HCT116 (cell line): ENCODE results near the gene BSND. TPM values are rescaled to one million over a fixed set of nuclear protein-coding genes. Genes with fewer than 3 reads are reported as not detected.

Experiments used
- ATAC-seq: fragments of 200-7000 bp; cut with Tn5 transposase; 2 replicates; pipeline ENCODE4 v1.9.1; 2020; ENCODE audit warnings: mild to moderate bottlenecking, moderate library complexity
- BruUV-seq: library from RNA; stranded (reverse); fragments of 400-500 nt; replicated peaks from 2 replicates; lab custom pipeline; 2021; lab: Mats Ljungman, UMichigan
- CTCF ChIA-PET: fragments of 300-600 bp; sonication (Branson Sonifier 250); formaldehyde crosslinking; loops from one replicate; lab custom pipeline; 2021; ENCODE audit warnings: antibody characterized with exemption; lab: Charles Lee
- POLR2A ChIA-PET: fragments of 300-600, 350-600 bp; sonication (Branson Sonifier 250); formaldehyde crosslinking; loops from one replicate; lab custom pipeline; 2021; ENCODE audit warnings: antibody characterized with exemption; lab: Charles Lee
- RAD21 ChIA-PET, 2 experiments: fragments of 300-600 bp; sonication (Branson Sonifier 250); formaldehyde crosslinking; loops; one replicate each; lab custom pipeline; 2023; ENCODE audit warnings: low total read pairs in 2 of 2; ENCODE audit not compliant: uncharacterized antibody in 2 of 2, unreplicated experiment in 2 of 2, low non-redundant PET in 1 of 2; lab: Charles Lee
- DNase-seq: peaks from one replicate; pipeline ENCODE4 v3.0.0-alpha.2; 2010; ENCODE audit warnings: low read depth, low spot score
- H2AFZ ChIP-seq: fragments of 200-600 bp; shearing (Covaris generic), sonication (generic); 2 replicates; pipeline ENCODE4 v1.6.1; 2017; ENCODE audit warnings: low read depth, mixed run types, mixed read lengths, antibody characterized with exemption, low read length; ENCODE audit not compliant: poor library complexity, severe bottlenecking
- H3K27ac ChIP-seq: 2 replicates; pipeline ENCODE4 v1.5.1; 2012; ENCODE audit warnings: low read depth, low read length
- H3K27me3 ChIP-seq: fragments of 200-600 bp; sonication (generic); 2 replicates; pipeline ENCODE4 v1.6.1; 2016; ENCODE audit warnings: mixed run types, low read length, mixed read lengths; ENCODE audit not compliant: insufficient read depth
- H3K36me3 ChIP-seq, 2 experiments: fragments of 200-500 bp in 1 of 2; fragments of 200-600 bp in 1 of 2; sonication (Bioruptor generic) in 1 of 2; sonication (generic) in 1 of 2; 2 replicates each; pipeline versions ENCODE4 v1.5.1 to v1.6.1; 2014 to 2016; ENCODE audit warnings: low read length in 2 of 2, inconsistent platforms in 1 of 2, mixed read lengths in 1 of 2, mixed run types in 1 of 2; ENCODE audit not compliant: insufficient read depth in 2 of 2, control insufficient read depth in 1 of 2
- H3K4me1 ChIP-seq, 2 experiments: fragments of 200-600 bp in 1 of 2; sonication (generic) in 1 of 2; 2 replicates each; pipeline versions ENCODE4 v1.5.1 to v1.6.1; 2012 to 2017; ENCODE audit warnings: low read length in 2 of 2, inconsistent platforms in 1 of 2, mild to moderate bottlenecking in 1 of 2, mixed read lengths in 1 of 2, mixed run types in 1 of 2, moderate library complexity in 1 of 2; ENCODE audit not compliant: insufficient read depth in 2 of 2, control insufficient read depth in 1 of 2
- H3K4me2 ChIP-seq: fragments of 200-600 bp; sonication (generic); 2 replicates; pipeline ENCODE4 v1.6.1; 2017; ENCODE audit warnings: mixed run types, low read length, mixed read lengths
- H3K4me3 ChIP-seq, 2 experiments: fragments of 200-600 bp in 1 of 2; sonication (generic) in 1 of 2; replicated peaks in 1 of 2; 2 replicates each; pipeline ENCODE4 v1.5.1; 2011 to 2016; ENCODE audit warnings: low read length in 2 of 2, control low read depth in 1 of 2, low read depth in 1 of 2, mild to moderate bottlenecking in 1 of 2, mixed read lengths in 1 of 2, mixed run types in 1 of 2
- H3K79me2 ChIP-seq: fragments of 200-600 bp; sonication (generic); 2 replicates; pipeline ENCODE4 v1.6.1; 2017; ENCODE audit warnings: mild to moderate bottlenecking, mixed run types, low read length, moderate library complexity, mixed read lengths; ENCODE audit not compliant: insufficient read depth
- H3K9ac ChIP-seq: fragments of 200-600 bp; sonication (generic); 2 replicates; pipeline ENCODE4 v1.6.1; 2016; ENCODE audit warnings: low read length, mixed read lengths
- H3K9me2 ChIP-seq: fragments of 200-600 bp; sonication (generic), shearing (Covaris generic); 2 replicates; pipeline ENCODE4 v1.6.1; 2017; ENCODE audit warnings: mixed run types, mild to moderate bottlenecking, moderate library complexity; ENCODE audit not compliant: insufficient read depth
- H3K9me3 ChIP-seq, 2 experiments: fragments of 200-500 bp in 1 of 2; fragments of 200-600 bp in 1 of 2; sonication (Bioruptor generic) in 1 of 2; sonication (generic) in 1 of 2; 2 replicates each; pipeline ENCODE4 v1.6.1; 2014 to 2017; ENCODE audit warnings: low read length in 2 of 2, mixed read lengths in 2 of 2, inconsistent platforms in 1 of 2, low read depth in 1 of 2, mild to moderate bottlenecking in 1 of 2, mixed run types in 1 of 2, moderate library complexity in 1 of 2; ENCODE audit not compliant: control insufficient read depth in 1 of 2, insufficient read depth in 1 of 2
- H4K20me1 ChIP-seq: fragments of 200-600 bp; sonication (generic), shearing (Covaris generic); 2 replicates; pipeline ENCODE4 v1.6.1; 2017; ENCODE audit warnings: mixed run types, mild to moderate bottlenecking, moderate library complexity; ENCODE audit not compliant: insufficient read depth
- CEBPB ChIP-seq: IDR thresholded peaks from 2 replicates; pipeline ENCODE4 v1.6.1; 2012; ENCODE audit warnings: low read depth
- EZH2phosphoT487 ChIP-seq: fragments of 200-600 bp; IDR thresholded peaks from 2 replicates; pipeline ENCODE4 v1.6.1; 2018; ENCODE audit warnings: antibody characterized with exemption, borderline replicate concordance
- POLR2A ChIP-seq: IDR thresholded peaks from 2 replicates; pipeline ENCODE4 v1.7.0; 2011; ENCODE audit warnings: borderline replicate concordance; ENCODE audit not compliant: insufficient read depth, insufficient read length; ENCODE audit errors: extremely low read depth
- RAD21 ChIP-seq: IDR thresholded peaks from 2 replicates; pipeline ENCODE4 v1.6.1; 2012; ENCODE audit warnings: low read depth, mild to moderate bottlenecking
- TCF7L2 ChIP-seq: IDR thresholded peaks from 2 replicates; pipeline ENCODE4 v1.7.0; 2011; ENCODE audit warnings: borderline replicate concordance, inconsistent platforms; ENCODE audit not compliant: insufficient read depth, insufficient read length; ENCODE audit errors: extremely low read depth
- intact Hi-C: fragments of 100-400 bp; cut with micrococcal nuclease; formaldehyde crosslinking; loops from 2 replicates; pipeline ENCODE4 v1.10.0; 2022
- total RNA-seq: library from RNA; stranded (reverse); gene quantifications from one replicate; pipeline ENCODE4 v1.2.1, GENCODE V29; 2021; ENCODE audit not compliant: unreplicated experiment
- TF ChIP-seq, protein P1 (sequence below): IDR thresholded peaks from 2 replicates; pipeline ENCODE4 v1.6.1; 2012; ENCODE audit warnings: low read depth
- TF ChIP-seq, protein P2 (sequence below), 3 experiments: fragments of 200-600 bp in 1 of 3; sonication (generic) in 1 of 3; IDR thresholded peaks in 2 of 3; conservative IDR thresholded peaks in 1 of 3; 2 replicates each; pipeline ENCODE4 v1.5.1; 2012 to 2017; ENCODE audit warnings: low read depth in 2 of 3, low read length in 2 of 3, antibody characterized with exemption in 1 of 3, borderline replicate concordance in 1 of 3, control low read depth in 1 of 3, mild to moderate bottlenecking in 1 of 3, mixed read lengths in 1 of 3, mixed run types in 1 of 3, moderate library complexity in 1 of 3; ENCODE audit not compliant: insufficient read depth in 1 of 3
- TF ChIP-seq, protein P3 (sequence below): IDR thresholded peaks from 2 replicates; pipeline ENCODE4 v1.6.1; 2012
- TF ChIP-seq, protein P4 (sequence below): IDR thresholded peaks from 2 replicates; pipeline ENCODE4 v1.6.1; 2011; ENCODE audit warnings: mild to moderate bottlenecking, low read length, moderate library complexity; ENCODE audit not compliant: insufficient replicate concordance; ENCODE audit errors: extremely low read depth

Gene BSND
- total RNA-seq, 1 experiment from 2014 or later, result not detected

DNA sequence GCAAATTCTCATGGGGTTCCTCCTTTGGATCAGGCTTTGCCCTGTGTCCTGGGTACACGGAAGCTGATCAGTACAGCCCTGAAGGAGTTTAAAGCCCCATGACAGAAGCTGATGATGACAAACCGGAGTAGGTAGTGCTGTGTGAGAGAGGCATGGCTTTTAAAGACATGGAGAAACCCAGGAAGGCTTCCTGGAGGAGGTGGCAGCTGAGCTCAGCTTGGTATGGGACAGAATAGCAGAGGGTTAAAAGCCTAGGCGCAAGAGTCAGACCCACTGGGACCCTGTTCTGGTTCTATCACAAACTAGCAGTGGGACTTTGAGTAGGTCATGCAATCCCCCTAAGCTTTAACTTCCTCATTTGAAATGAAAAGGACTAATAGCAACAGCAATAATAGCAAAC is 12.2 kb upstream of the BSND start:
- Histone ChIP-seq H3K79me2 (no peaks in the 10 kb centered on the region), H3K36me3 (no peaks in the 10 kb centered on the region), H3K9ac (no peak overlapping the region), H2AFZ (no peak overlapping the region), H3K4me1 (peaks cover 0 to 4% of the 10 kb centered on the region in 2 experiments; a peak in 1 of 4 replicates), H3K4me3 (no peak overlapping the region), H3K9me3 (no peaks in the 10 kb centered on the region), H4K20me1 (no peaks in the 10 kb centered on the region), H3K27me3 (no peaks in the 10 kb centered on the region), H3K27ac (no peak overlapping the region), H3K9me2 (no peaks in the 10 kb centered on the region), H3K4me2 (no peak overlapping the region)
- BruUV-seq, result no TSS peak
- ChIA-PET RAD21 (no interaction called here), POLR2A (no interaction called here), CTCF (interaction anchor here (1.3 kb wide), 1 partner anchor 42 kb away, joined by 4 read pairs; no protein-coding TSS in a partner anchor)
- DNase-seq, result no peak
- ATAC-seq, result no peak
- TF ChIP-seq, protein P1, sequence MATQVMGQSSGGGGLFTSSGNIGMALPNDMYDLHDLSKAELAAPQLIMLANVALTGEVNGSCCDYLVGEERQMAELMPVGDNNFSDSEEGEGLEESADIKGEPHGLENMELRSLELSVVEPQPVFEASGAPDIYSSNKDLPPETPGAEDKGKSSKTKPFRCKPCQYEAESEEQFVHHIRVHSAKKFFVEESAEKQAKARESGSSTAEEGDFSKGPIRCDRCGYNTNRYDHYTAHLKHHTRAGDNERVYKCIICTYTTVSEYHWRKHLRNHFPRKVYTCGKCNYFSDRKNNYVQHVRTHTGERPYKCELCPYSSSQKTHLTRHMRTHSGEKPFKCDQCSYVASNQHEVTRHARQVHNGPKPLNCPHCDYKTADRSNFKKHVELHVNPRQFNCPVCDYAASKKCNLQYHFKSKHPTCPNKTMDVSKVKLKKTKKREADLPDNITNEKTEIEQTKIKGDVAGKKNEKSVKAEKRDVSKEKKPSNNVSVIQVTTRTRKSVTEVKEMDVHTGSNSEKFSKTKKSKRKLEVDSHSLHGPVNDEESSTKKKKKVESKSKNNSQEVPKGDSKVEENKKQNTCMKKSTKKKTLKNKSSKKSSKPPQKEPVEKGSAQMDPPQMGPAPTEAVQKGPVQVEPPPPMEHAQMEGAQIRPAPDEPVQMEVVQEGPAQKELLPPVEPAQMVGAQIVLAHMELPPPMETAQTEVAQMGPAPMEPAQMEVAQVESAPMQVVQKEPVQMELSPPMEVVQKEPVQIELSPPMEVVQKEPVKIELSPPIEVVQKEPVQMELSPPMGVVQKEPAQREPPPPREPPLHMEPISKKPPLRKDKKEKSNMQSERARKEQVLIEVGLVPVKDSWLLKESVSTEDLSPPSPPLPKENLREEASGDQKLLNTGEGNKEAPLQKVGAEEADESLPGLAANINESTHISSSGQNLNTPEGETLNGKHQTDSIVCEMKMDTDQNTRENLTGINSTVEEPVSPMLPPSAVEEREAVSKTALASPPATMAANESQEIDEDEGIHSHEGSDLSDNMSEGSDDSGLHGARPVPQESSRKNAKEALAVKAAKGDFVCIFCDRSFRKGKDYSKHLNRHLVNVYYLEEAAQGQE, result no peak
- TF ChIP-seq POLR2A, result no peak
- TF ChIP-seq TCF7L2, result no peak
- TF ChIP-seq EZH2phosphoT487, result no peak
- TF ChIP-seq, protein P2, sequence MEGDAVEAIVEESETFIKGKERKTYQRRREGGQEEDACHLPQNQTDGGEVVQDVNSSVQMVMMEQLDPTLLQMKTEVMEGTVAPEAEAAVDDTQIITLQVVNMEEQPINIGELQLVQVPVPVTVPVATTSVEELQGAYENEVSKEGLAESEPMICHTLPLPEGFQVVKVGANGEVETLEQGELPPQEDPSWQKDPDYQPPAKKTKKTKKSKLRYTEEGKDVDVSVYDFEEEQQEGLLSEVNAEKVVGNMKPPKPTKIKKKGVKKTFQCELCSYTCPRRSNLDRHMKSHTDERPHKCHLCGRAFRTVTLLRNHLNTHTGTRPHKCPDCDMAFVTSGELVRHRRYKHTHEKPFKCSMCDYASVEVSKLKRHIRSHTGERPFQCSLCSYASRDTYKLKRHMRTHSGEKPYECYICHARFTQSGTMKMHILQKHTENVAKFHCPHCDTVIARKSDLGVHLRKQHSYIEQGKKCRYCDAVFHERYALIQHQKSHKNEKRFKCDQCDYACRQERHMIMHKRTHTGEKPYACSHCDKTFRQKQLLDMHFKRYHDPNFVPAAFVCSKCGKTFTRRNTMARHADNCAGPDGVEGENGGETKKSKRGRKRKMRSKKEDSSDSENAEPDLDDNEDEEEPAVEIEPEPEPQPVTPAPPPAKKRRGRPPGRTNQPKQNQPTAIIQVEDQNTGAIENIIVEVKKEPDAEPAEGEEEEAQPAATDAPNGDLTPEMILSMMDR (IDR thresholded peaks at IDR 0.05 in 2 of 3, conservative IDR thresholded peaks at IDR 0.05 in 1 of 3; ENCODE audit: borderline replicate concordance in 1 of 3, insufficient read depth in 1 of 3, low read depth in 2 of 3, low read length in 2 of 3), result no peak
- no peak for TF ChIP-seq CEBPB
- TF ChIP-seq, protein P3, sequence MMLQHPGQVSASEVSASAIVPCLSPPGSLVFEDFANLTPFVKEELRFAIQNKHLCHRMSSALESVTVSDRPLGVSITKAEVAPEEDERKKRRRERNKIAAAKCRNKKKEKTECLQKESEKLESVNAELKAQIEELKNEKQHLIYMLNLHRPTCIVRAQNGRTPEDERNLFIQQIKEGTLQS, result no peak
- TF ChIP-seq, protein P4, sequence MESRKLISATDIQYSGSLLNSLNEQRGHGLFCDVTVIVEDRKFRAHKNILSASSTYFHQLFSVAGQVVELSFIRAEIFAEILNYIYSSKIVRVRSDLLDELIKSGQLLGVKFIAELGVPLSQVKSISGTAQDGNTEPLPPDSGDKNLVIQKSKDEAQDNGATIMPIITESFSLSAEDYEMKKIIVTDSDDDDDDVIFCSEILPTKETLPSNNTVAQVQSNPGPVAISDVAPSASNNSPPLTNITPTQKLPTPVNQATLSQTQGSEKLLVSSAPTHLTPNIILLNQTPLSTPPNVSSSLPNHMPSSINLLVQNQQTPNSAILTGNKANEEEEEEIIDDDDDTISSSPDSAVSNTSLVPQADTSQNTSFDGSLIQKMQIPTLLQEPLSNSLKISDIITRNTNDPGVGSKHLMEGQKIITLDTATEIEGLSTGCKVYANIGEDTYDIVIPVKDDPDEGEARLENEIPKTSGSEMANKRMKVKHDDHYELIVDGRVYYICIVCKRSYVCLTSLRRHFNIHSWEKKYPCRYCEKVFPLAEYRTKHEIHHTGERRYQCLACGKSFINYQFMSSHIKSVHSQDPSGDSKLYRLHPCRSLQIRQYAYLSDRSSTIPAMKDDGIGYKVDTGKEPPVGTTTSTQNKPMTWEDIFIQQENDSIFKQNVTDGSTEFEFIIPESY, result no peak
- no peak for TF ChIP-seq RAD21
- intact Hi-C loops, result no loop called here
